A673 (cell line): ENCODE data around the gene LPCAT4. TPM values are rescaled to one million over a fixed set of nuclear protein-coding genes. Genes with fewer than 3 reads are reported as not detected.

Source experiments
- BruUV-seq: library from RNA; stranded (reverse); fragments of 400-500 nt; replicated peaks from 2 replicates; lab custom pipeline; 2021; lab: Mats Ljungman, UMichigan
- CTCF ChIA-PET: fragments of 300-600 bp; sonication (Branson Sonifier 250); formaldehyde crosslinking; loops from one replicate; lab custom pipeline; 2022; ENCODE audit warnings: antibody characterized with exemption; lab: Charles Lee
- POLR2A ChIA-PET: fragments of 300-600 bp; sonication (Branson Sonifier 250); formaldehyde crosslinking; loops from one replicate; lab custom pipeline; 2022; ENCODE audit warnings: antibody characterized with exemption; ENCODE audit not compliant: low non-redundant PET; lab: Charles Lee
- DNase-seq: peaks from one replicate; pipeline ENCODE4 v3.0.0-alpha.2; 2015; ENCODE audit warnings: low spot score
- H3K27ac ChIP-seq: fragments of 200-600 bp; sonication (generic); 2 replicates; pipeline ENCODE4 v1.5.1; 2016; ENCODE audit warnings: mixed run types, low read depth, mild to moderate bottlenecking, mixed read lengths, antibody characterized with exemption, low read length; ENCODE audit not compliant: poor library complexity, severe bottlenecking
- H3K27me3 ChIP-seq: fragments of 200-600 bp; sonication (generic); replicated peaks from 2 replicates; pipeline ENCODE4 v1.6.1; 2017; ENCODE audit warnings: mixed run types, low read depth, mild to moderate bottlenecking, mixed read lengths, antibody characterized with exemption, low read length; ENCODE audit not compliant: insufficient read depth, poor library complexity
- H3K36me3 ChIP-seq: fragments of 200-600 bp; sonication (generic); 2 replicates; pipeline ENCODE4 v1.6.1; 2016; ENCODE audit warnings: mixed run types, mild to moderate bottlenecking, mixed read lengths, antibody characterized with exemption, low read length; ENCODE audit not compliant: insufficient read depth, poor library complexity, severe bottlenecking
- H3K4me1 ChIP-seq: fragments of 200-600 bp; sonication (generic); 2 replicates; pipeline ENCODE4 v1.6.1; 2017; ENCODE audit warnings: mixed run types, mild to moderate bottlenecking, mixed read lengths, antibody characterized with exemption, low read length; ENCODE audit not compliant: insufficient read depth, poor library complexity, severe bottlenecking
- H3K4me3 ChIP-seq: fragments of 200-600 bp; sonication (generic); 2 replicates; pipeline ENCODE4 v1.5.1; 2016; ENCODE audit warnings: low read depth, mixed run types, mild to moderate bottlenecking, mixed read lengths, low read length; ENCODE audit not compliant: poor library complexity, severe bottlenecking
- H3K9me3 ChIP-seq: fragments of 200-600 bp; sonication (generic); 2 replicates; pipeline ENCODE4 v1.6.1; 2016; ENCODE audit warnings: mixed run types, low read depth, mild to moderate bottlenecking, mixed read lengths, antibody characterized with exemption, low read length; ENCODE audit not compliant: poor library complexity, severe bottlenecking
- CTCF ChIP-seq: fragments of 300-800, 200-600 bp; sonication (generic); conservative IDR thresholded peaks from 2 replicates; pipeline ENCODE4 v1.5.1; 2017; ENCODE audit warnings: low read depth, mild to moderate bottlenecking, antibody characterized with exemption, low read length, moderate library complexity, mixed read lengths
- EZH2 ChIP-seq: fragments of 200-600 bp; sonication (generic); IDR thresholded peaks from 2 replicates; pipeline ENCODE4 v1.6.1; 2017; ENCODE audit warnings: borderline replicate concordance, low read depth, mild to moderate bottlenecking, mixed read lengths, antibody characterized with exemption, low read length; ENCODE audit not compliant: poor library complexity, severe bottlenecking
- intact Hi-C: fragments of 100-400 bp; cut with micrococcal nuclease; formaldehyde crosslinking; loops from one replicate; pipeline ENCODE4 v1.10.0; 2022; ENCODE audit not compliant: unreplicated experiment
- total RNA-seq: library from RNA; stranded (reverse); gene quantifications from 2 replicates; pipeline ENCODE4 v1.2.3, GENCODE V29; 2021

The LPCAT4 gene
- total RNA-seq, 1 experiment from 2014 or later = 37.8 TPM

GRCh38 chr15:34357653-34358052, 9.3 kb downstream of the LPCAT4 start:
- peaks cover 6% of the 10 kb centered on the region for H3K36me3 ChIP-seq
- no peak overlapping the region for H3K4me3 ChIP-seq
- H3K4me1 ChIP-seq = no peaks in the 10 kb centered on the region
- no peak overlapping the region for H3K27ac ChIP-seq
- no peaks in the 10 kb centered on the region for H3K27me3 ChIP-seq
- CTCF ChIA-PET = interaction anchor here (0.8 kb wide), 1 partner anchor 10 kb away, joined by 11 read pairs; no protein-coding TSS in a partner anchor
- POLR2A ChIA-PET = interaction anchor here (0.6 kb wide), 1 partner anchor 125 kb away, joined by 4 read pairs; no protein-coding TSS in a partner anchor
- no peak for DNase-seq
- TF ChIP-seq EZH2 (no peak), CTCF (no peak)
- H3K9me3 ChIP-seq = no peaks in the 10 kb centered on the region
- intact Hi-C loops = no loop called here
- BruUV-seq = no TSS peak

- Histone ChIP-seq H3K9me3 (no peaks in the 10 kb centered on the region), H3K27me3 (no peaks in the 10 kb centered on the region), H3K36me3 (peaks cover 6% of the 10 kb centered on the region), H3K27ac (no peak overlapping the region), H3K4me1 (no peaks in the 10 kb centered on the region), H3K4me3 (no peak overlapping the region)
- no TSS peak for BruUV-seq
- ChIA-PET CTCF (no interaction called here), POLR2A (no interaction called here)
- TF ChIP-seq EZH2 (no peak), CTCF (no peak)
- intact Hi-C loops = no loop called here
- no peak for DNase-seq
Observed at GRCh38 chr15:34355241-34355640, 11.8 kb downstream of the LPCAT4 start.

- Histone ChIP-seq H3K4me3 (no peak overlapping the region), H3K4me1 (no peaks in the 10 kb centered on the region), H3K27ac (no peak overlapping the region), H3K9me3 (no peaks in the 10 kb centered on the region), H3K27me3 (no peaks in the 10 kb centered on the region), H3K36me3 (no peaks in the 10 kb centered on the region)
- CTCF ChIA-PET = no interaction called here
- no peak for DNase-seq
- POLR2A ChIA-PET = no interaction called here
- intact Hi-C loops = no loop called here
- TF ChIP-seq CTCF = no peak
- TF ChIP-seq EZH2 = no peak
- no TSS peak for BruUV-seq
Observed at GRCh38 chr15:34354286-34354685, 12.7 kb downstream of the LPCAT4 start.
